Suprapubic skin (tissue), 4 donors: Measurements from ENCODE around the gene GRIK4. TPM values are rescaled to one million over a fixed set of nuclear protein-coding genes. Genes with fewer than 3 reads are reported as not detected.

Source experiments
- DNase-seq, 2 donors: peaks; one replicate each; pipeline ENCODE4 v3.0.0-alpha.2; 2019; ENCODE audit warnings: low spot score in 2 of 2
- H3K27ac ChIP-seq: fragments of 200-600 bp; sonication (generic); one replicate; pipeline ENCODE4 v1.5.1; 2019
- H3K27me3 ChIP-seq: fragments of 200-600 bp; sonication (generic); one replicate; pipeline ENCODE4 v1.5.1; 2019
- H3K36me3 ChIP-seq: fragments of 200-600 bp; sonication (generic); one replicate; pipeline ENCODE4 v1.5.1; 2019
- H3K4me1 ChIP-seq: fragments of 200-600 bp; sonication (generic); one replicate; pipeline ENCODE4 v1.5.1; 2019
- H3K4me3 ChIP-seq: fragments of 200-600 bp; sonication (generic); one replicate; pipeline ENCODE4 v1.5.1; 2019; ENCODE audit warnings: mild to moderate bottlenecking
- H3K9me3 ChIP-seq: fragments of 200-600 bp; sonication (generic); one replicate; pipeline ENCODE4 v1.5.1; 2019
- CTCF ChIP-seq, 2 donors: fragments of 200-600 bp in 1 of 2; fragments of 450-650 bp in 1 of 2; sonication (generic) in 1 of 2; IDR thresholded peaks; one replicate each; pipeline ENCODE4 v1.5.1; 2016 to 2019; ENCODE audit warnings: antibody characterized with exemption in 2 of 2, mild to moderate bottlenecking in 1 of 2, moderate library complexity in 1 of 2
- EP300 ChIP-seq: sonication (generic); formaldehyde crosslinking; IDR thresholded peaks from one replicate; pipeline ENCODE4 v1.6.1; 2017; ENCODE audit warnings: antibody characterized with exemption
- POLR2A ChIP-seq, 2 donors: fragments of 450-650 bp; IDR thresholded peaks; one replicate each; pipeline ENCODE4 v1.6.1; 2017; ENCODE audit warnings: antibody characterized with exemption in 2 of 2, mild to moderate bottlenecking in 2 of 2, moderate library complexity in 2 of 2
- POLR2AphosphoS5 ChIP-seq, 3 donors: sonication (generic); formaldehyde crosslinking; IDR thresholded peaks; one replicate each; pipeline ENCODE4 v1.6.1; 2017; ENCODE audit warnings: antibody characterized with exemption in 3 of 3
- WGBS: methylation state at CpG from one replicate; pipeline ENCODE4 v1.1.5; 2018; 5-methylcytosine and 5-hydroxymethylcytosine counted together
- total RNA-seq, 4 donors: library from RNA; depleted of rRNA; stranded (reverse); fragments of >200 nt; gene quantifications; one replicate each; pipeline ENCODE4 v1.1.0, GENCODE V29; 2016

The GRIK4 gene
- total RNA-seq, 4 donors from 2014 or later = 0.24 TPM; not detected in 3

GRCh38 chr11:120471994-120472393 lies 39.6 kb upstream of the GRIK4 start:
- 89% methylated on average over 3 of the region's 3 CpGs for WGBS

GRCh38 chr11:120473503-120473902 lies 38.0 kb upstream of the GRIK4 start:
- Histone ChIP-seq H3K9me3 (no peaks in the 10 kb centered on the region), H3K27me3 (no peaks in the 10 kb centered on the region), H3K27ac (no peak overlapping the region), H3K4me3 (no peak overlapping the region), H3K4me1 (no peaks in the 10 kb centered on the region), H3K36me3 (peaks cover 95% of the 10 kb centered on the region)
- 86% methylated on average over 3 of the region's 3 CpGs for WGBS
- TF ChIP-seq CTCF (IDR thresholded peaks at IDR 0.05) (no peak), POLR2AphosphoS5 (IDR thresholded peaks at IDR 0.05) (no peak), EP300 (no peak)
- DNase-seq = no peak

More at GRCh38 chr11:120471994-120472393, 39.6 kb upstream of the GRIK4 start:
- H3K9me3 ChIP-seq = no peaks in the 10 kb centered on the region
- TF ChIP-seq CTCF (IDR thresholded peaks at IDR 0.05) (no peak), POLR2AphosphoS5 (IDR thresholded peaks at IDR 0.05) (no peak), EP300 (no peak), POLR2A (IDR thresholded peaks at IDR 0.05) (no peak)
- H3K36me3 ChIP-seq = peaks cover 95% of the 10 kb centered on the region
- no peak overlapping the region for H3K27ac ChIP-seq
- H3K4me3 ChIP-seq = no peak overlapping the region
- H3K27me3 ChIP-seq = no peaks in the 10 kb centered on the region
- DNase-seq = no peak
- no peaks in the 10 kb centered on the region for H3K4me1 ChIP-seq

- no peaks in the 10 kb centered on the region for H3K4me1 ChIP-seq
- DNase-seq = no peak
- H3K9me3 ChIP-seq = no peaks in the 10 kb centered on the region
- 87% methylated on average over 6 of the region's 6 CpGs for WGBS
- TF ChIP-seq POLR2AphosphoS5 (IDR thresholded peaks at IDR 0.05) = no peak
- no peak for TF ChIP-seq EP300
- no peak for TF ChIP-seq CTCF (IDR thresholded peaks at IDR 0.05)
- TF ChIP-seq POLR2A (IDR thresholded peaks at IDR 0.05) = no peak
- no peak overlapping the region for H3K4me3 ChIP-seq
- H3K36me3 ChIP-seq = peaks cover 83% of the 10 kb centered on the region
- no peaks in the 10 kb centered on the region for H3K27me3 ChIP-seq
- H3K27ac ChIP-seq = no peak overlapping the region
Measured at GRCh38 chr11:120482149-120482548, 29.4 kb upstream of the GRIK4 start.

GRCh38 chr11:120484722-120485121 lies 26.8 kb upstream of the GRIK4 start:
- WGBS = 88% methylated on average over 3 of the region's 3 CpGs
- H3K4me3 ChIP-seq = no peak overlapping the region
- no peak overlapping the region for H3K27ac ChIP-seq
- no peak for DNase-seq
- TF ChIP-seq EP300 (no peak), POLR2A (IDR thresholded peaks at IDR 0.05) (no peak), CTCF (IDR thresholded peaks at IDR 0.05) (no peak), POLR2AphosphoS5 (IDR thresholded peaks at IDR 0.05) (no peak)
- no peaks in the 10 kb centered on the region for H3K9me3 ChIP-seq
- H3K27me3 ChIP-seq = no peaks in the 10 kb centered on the region
- H3K36me3 ChIP-seq = peaks cover 59% of the 10 kb centered on the region
- no peaks in the 10 kb centered on the region for H3K4me1 ChIP-seq

GRCh38 chr11:120486138-120486537 lies 25.4 kb upstream of the GRIK4 start:
- no peak overlapping the region for H3K4me3 ChIP-seq
- H3K36me3 ChIP-seq = peaks cover 52% of the 10 kb centered on the region
- H3K9me3 ChIP-seq = no peaks in the 10 kb centered on the region
- no peak overlapping the region for H3K27ac ChIP-seq
- 93% methylated on average over 5 of the region's 5 CpGs for WGBS
- TF ChIP-seq POLR2A (IDR thresholded peaks at IDR 0.05) (no peak), EP300 (no peak), POLR2AphosphoS5 (IDR thresholded peaks at IDR 0.05) (no peak), CTCF (IDR thresholded peaks at IDR 0.05) (no peak)
- no peak for DNase-seq
- H3K4me1 ChIP-seq = no peaks in the 10 kb centered on the region
- no peaks in the 10 kb centered on the region for H3K27me3 ChIP-seq
